Mucosa of descending colon (tissue), 3 donors: ENCODE results near the gene ZBTB48. TPM values are rescaled to one million over a fixed set of nuclear protein-coding genes. Genes with fewer than 3 reads are reported as not detected.

Experiments used
- ATAC-seq: fragments of 200-7000 bp; cut with Tn5 transposase; one replicate; pipeline ENCODE4 v1.9.1; 2020; ENCODE audit warnings: mild to moderate bottlenecking, moderate library complexity
- DNase-seq, 3 donors: peaks; one replicate each; pipeline ENCODE4 v3.0.0-alpha.2; 2020
- H3K36me3 ChIP-seq: fragments of 200-600 bp; one replicate; pipeline ENCODE4 v1.8.0; 2021; ENCODE audit warnings: low read depth, mild to moderate bottlenecking
- H3K4me1 ChIP-seq: fragments of 200-600 bp; one replicate; pipeline ENCODE4 v1.8.0; 2021; ENCODE audit warnings: low read depth, mild to moderate bottlenecking
- H3K4me3 ChIP-seq: fragments of 200-600 bp; one replicate; pipeline ENCODE4 v1.8.0; 2021; ENCODE audit warnings: mild to moderate bottlenecking
- H3K9me3 ChIP-seq: fragments of 200-600 bp; one replicate; pipeline ENCODE4 v1.8.0; 2021; ENCODE audit warnings: mild to moderate bottlenecking
- CTCF ChIP-seq: fragments of 200-600 bp; IDR thresholded peaks from one replicate; pipeline ENCODE4 v1.8.0; 2022; ENCODE audit warnings: antibody characterized with exemption, mild to moderate bottlenecking
- intact Hi-C, 2 donors: fragments of 100-400 bp; cut with DNase I in 1 of 2; cut with micrococcal nuclease in 1 of 2; formaldehyde crosslinking; loops; one replicate each; pipeline versions ENCODE4 v1.11.0 to v1.11.1; 2022; cut with DNase I, micrococcal nuclease
- total RNA-seq, 3 donors: library from RNA; stranded (reverse); fragmentation: NEBNext Ultra II Directional in 2 of 3; extraction: Animal tissue kit (Norgen Biotek cat#: 25700) in 2 of 3; gene quantifications; one replicate each; pipeline versions ENCODE4 v1.2.1 to v1.2.4, GENCODE V29; 2021 to 2023
- donor health status: DM: no; HTN: no; CAD: no; lungs with moderate emphysema.
- donor health status: DM: no; HTN: no; CAD: no.
- donor health status: DM: no; HTN: yes; CAD: no.

Gene ZBTB48
- total RNA-seq, 3 donors from 2014 or later: 36.8 to 53.9 (median 42.3) TPM

DNA sequence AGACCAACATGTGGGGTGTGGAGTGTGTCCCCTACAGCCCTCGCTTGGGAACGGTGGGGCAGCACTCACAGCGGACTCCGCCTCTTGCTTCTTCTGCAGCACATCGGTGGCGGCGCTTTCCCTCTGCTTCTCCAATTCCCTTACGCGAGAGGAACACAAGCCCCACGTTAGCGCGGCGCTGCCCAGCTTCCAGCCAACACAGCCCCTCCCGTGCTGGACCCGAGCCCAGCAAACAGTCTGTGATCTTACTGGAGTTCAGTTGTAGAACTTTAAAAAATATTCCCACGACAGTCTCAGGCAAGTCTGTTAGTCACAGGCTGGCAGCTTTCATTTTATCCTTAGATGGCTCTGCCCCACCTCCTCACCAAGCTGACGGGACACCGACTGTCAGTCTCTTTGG lies 58.4 kb downstream of the ZBTB48 start:
- no peaks in the 10 kb centered on the region for H3K36me3 ChIP-seq

More for the DNA sequence above, 58.4 kb downstream of the ZBTB48 start:
- no peak overlapping the region for H3K4me3 ChIP-seq
- intact Hi-C loops: no loop called here
- DNase-seq (peak; percentile 46 to 73 (median 56)), ATAC-seq (no peak)
- H3K9me3 ChIP-seq: no peaks in the 10 kb centered on the region
- no peak for TF ChIP-seq CTCF
- no peaks in the 10 kb centered on the region for H3K4me1 ChIP-seq

Other genes with a start within 250 kb of the ZBTB48 start
- 10 to 100 TPM; 37.9 to 60.1 (median 42.7) TPM for gene ACOT7, start 186.2 kb upstream of the ZBTB48 start, total RNA-seq
- 10 to 100 TPM in 2 of 3 donors, 1 to 10 TPM in 1; 8.6 to 23.0 (median 22.4) TPM for gene HES2, start 160.1 kb upstream of the ZBTB48 start, total RNA-seq
- gene ESPN, start 155.2 kb upstream of the ZBTB48 start, total RNA-seq: 100 to 1,000 TPM in 2 of 3 donors, 10 to 100 TPM in 1; 65.7 to 137 (median 124) TPM
- 10 to 100 TPM; 18.3 to 45.1 (median 35.3) TPM for gene TNFRSF25, start 113.8 kb upstream of the ZBTB48 start, total RNA-seq
- gene PLEKHG5, start 88.3 kb upstream of the ZBTB48 start, total RNA-seq: 10 to 100 TPM; 20.1 to 32.9 (median 20.2) TPM
- gene NOL9, start 25.5 kb upstream of the ZBTB48 start, total RNA-seq: 10 to 100 TPM; 20.0 to 28.3 (median 21.1) TPM
- gene TAS1R1, start 24.7 kb upstream of the ZBTB48 start, total RNA-seq: under 1 TPM in 2 of 3 donors, not detected in 1; 0.13 to 0.14 TPM
- gene KLHL21, start 22.9 kb downstream of the ZBTB48 start, total RNA-seq: 10 to 100 TPM in 2 of 3 donors, 1 to 10 TPM in 1; 8.7 to 68.2 (median 10.7) TPM
- 10 to 100 TPM in 1 of 3 donors, 1 to 10 TPM in 2; 6.6 to 21.5 (median 8.9) TPM for gene PHF13, start 33.7 kb downstream of the ZBTB48 start, total RNA-seq
- gene THAP3, start 44.9 kb downstream of the ZBTB48 start, total RNA-seq: 10 to 100 TPM in 2 of 3 donors, 1 to 10 TPM in 1; 8.5 to 19.4 (median 13.7) TPM
- gene DNAJC11, start 121.8 kb downstream of the ZBTB48 start, total RNA-seq: 10 to 100 TPM; 71.1 to 89.0 (median 78.9) TPM
- gene CAMTA1, start 205.5 kb downstream of the ZBTB48 start, total RNA-seq: 100 to 1,000 TPM in 1 of 3 donors, 10 to 100 TPM in 2; 73.4 to 114 (median 82.6) TPM